Nephron (organoid): ENCODE results near the gene EVA1B.

ENCODE experiments used
- H3K27ac Mint-ChIP-seq, 3 experiments: 2 replicates each; pipeline ENCODE4 v1.8.0; 2020; ENCODE audit warnings: mixed read lengths in 3 of 3, mild to moderate bottlenecking in 2 of 3, moderate library complexity in 1 of 3
- H3K27me3 Mint-ChIP-seq: 2 replicates; pipeline ENCODE4 v1.8.0; 2021; ENCODE audit warnings: low read depth, mild to moderate bottlenecking, moderate library complexity, mixed read lengths
- H3K36me3 Mint-ChIP-seq: 2 replicates; pipeline ENCODE4 v1.8.0; 2020; ENCODE audit warnings: low read depth, mixed read lengths
- H3K4me1 Mint-ChIP-seq: 2 replicates; pipeline ENCODE4 v1.8.0; 2020; ENCODE audit warnings: mixed read lengths
- H3K4me3 Mint-ChIP-seq, 3 experiments: 2 replicates each; pipeline ENCODE4 v1.8.0; 2020; ENCODE audit warnings: mild to moderate bottlenecking in 3 of 3, mixed read lengths in 3 of 3, moderate library complexity in 2 of 3
- H3K9me3 Mint-ChIP-seq: 2 replicates; pipeline ENCODE4 v1.8.0; 2020; ENCODE audit warnings: mixed read lengths
- CTCF ChIP-seq, 3 experiments: fragments of 200-600 bp; sonication (generic); IDR thresholded peaks; one replicate each; pipeline ENCODE4 v1.5.0; 2021; ENCODE audit warnings: antibody characterized with exemption in 3 of 3; ENCODE audit not compliant: unreplicated experiment in 3 of 3

The EVA1B gene

GRCh38 chr1:36355811-36356210, 32.4 kb upstream of the EVA1B start:
- H3K27ac Mint-ChIP-seq = no peak overlapping the region
- no peak for TF ChIP-seq CTCF (IDR thresholded peaks at IDR 0.05; ENCODE audit: unreplicated experiment in 3 of 3)
- peaks cover 40% of the 10 kb centered on the region for H3K36me3 Mint-ChIP-seq
- H3K27me3 Mint-ChIP-seq = no peaks in the 10 kb centered on the region
- H3K9me3 Mint-ChIP-seq = no peaks in the 10 kb centered on the region
- H3K4me3 Mint-ChIP-seq = no peak overlapping the region
- H3K4me1 Mint-ChIP-seq = peaks cover 27% of the 10 kb centered on the region

GRCh38 chr1:36354486-36354885, 31.0 kb upstream of the EVA1B start:
- H3K4me1 Mint-ChIP-seq = peaks cover 27% of the 10 kb centered on the region
- H3K36me3 Mint-ChIP-seq = peaks cover 35% of the 10 kb centered on the region
- no peak for TF ChIP-seq CTCF (IDR thresholded peaks at IDR 0.05; ENCODE audit: unreplicated experiment in 3 of 3)
- peak overlapping the region in 1 of 3 experiments; percentile 9 for H3K27ac Mint-ChIP-seq
- no peaks in the 10 kb centered on the region for H3K9me3 Mint-ChIP-seq
- no peaks in the 10 kb centered on the region for H3K27me3 Mint-ChIP-seq
- H3K4me3 Mint-ChIP-seq = no peak overlapping the region

GRCh38 chr1:36352910-36353878, 29.7 kb upstream of the EVA1B start:
- TF ChIP-seq CTCF (IDR thresholded peaks at IDR 0.05; ENCODE audit: unreplicated experiment in 3 of 3) = no peak
- H3K27me3 Mint-ChIP-seq = no peaks in the 10 kb centered on the region
- H3K36me3 Mint-ChIP-seq = peaks cover 29% of the 10 kb centered on the region
- no peaks in the 10 kb centered on the region for H3K9me3 Mint-ChIP-seq
- H3K4me3 Mint-ChIP-seq = peak overlapping the region in 1 of 3 experiments; percentile 31
- H3K27ac Mint-ChIP-seq = peak overlapping the region; percentile 81 to 98 (median 93)
- peaks cover 25% of the 10 kb centered on the region for H3K4me1 Mint-ChIP-seq

GRCh38 chr1:36352125-36352909, 28.9 kb upstream of the EVA1B start:
- peaks cover 25% of the 10 kb centered on the region for H3K4me1 Mint-ChIP-seq
- no peaks in the 10 kb centered on the region for H3K27me3 Mint-ChIP-seq
- no peak for TF ChIP-seq CTCF (IDR thresholded peaks at IDR 0.05; ENCODE audit: unreplicated experiment in 3 of 3)
- H3K9me3 Mint-ChIP-seq = no peaks in the 10 kb centered on the region
- peaks cover 30% of the 10 kb centered on the region for H3K36me3 Mint-ChIP-seq
- peak overlapping the region in 1 of 3 experiments; percentile 31 for H3K4me3 Mint-ChIP-seq
- H3K27ac Mint-ChIP-seq = peak overlapping the region; percentile 81 to 98 (median 93)

GRCh38 chr1:36351227-36351977, 28.0 kb upstream of the EVA1B start:
- H3K36me3 Mint-ChIP-seq = peaks cover 31% of the 10 kb centered on the region
- no peaks in the 10 kb centered on the region for H3K9me3 Mint-ChIP-seq
- H3K4me3 Mint-ChIP-seq = peak overlapping the region in 2 of 3 experiments; percentile 1 to 19
- no peaks in the 10 kb centered on the region for H3K27me3 Mint-ChIP-seq
- TF ChIP-seq CTCF (IDR thresholded peaks at IDR 0.05; ENCODE audit: unreplicated experiment in 3 of 3) = peak in 1 of 3 experiments; percentile 15
- H3K27ac Mint-ChIP-seq = peak overlapping the region; percentile 91 to 98 (median 93)
- H3K4me1 Mint-ChIP-seq = peaks cover 25% of the 10 kb centered on the region
